Endodermal cell (in vitro differentiated cells): ENCODE results near the gene GLRA2. TPM values are rescaled to one million over a fixed set of nuclear protein-coding genes. Genes with fewer than 3 reads are reported as not detected.

Source experiments
- DNase-seq: peaks from one replicate; pipeline ENCODE4 v3.0.0-alpha.2; 2017
- H3K27ac ChIP-seq: 2 replicates; pipeline ENCODE4 v1.5.1; 2013; ENCODE audit warnings: mild to moderate bottlenecking, low read depth, low read length, moderate library complexity
- H3K27me3 ChIP-seq: 2 replicates; pipeline ENCODE4 v1.6.1; 2013; ENCODE audit warnings: mild to moderate bottlenecking, low read length, moderate library complexity; ENCODE audit not compliant: insufficient read depth, control insufficient read depth, poor library complexity, severe bottlenecking
- H3K36me3 ChIP-seq: 2 replicates; pipeline ENCODE4 v1.7.0; 2013; ENCODE audit warnings: mild to moderate bottlenecking, low read length, moderate library complexity; ENCODE audit not compliant: control insufficient read depth, insufficient read depth
- H3K4me1 ChIP-seq: one replicate; pipeline ENCODE4 v1.7.0; 2013; ENCODE audit warnings: low read length; ENCODE audit not compliant: control insufficient read depth, insufficient read depth
- H3K4me3 ChIP-seq: 2 replicates; pipeline ENCODE4 v1.5.1; 2013; ENCODE audit warnings: mild to moderate bottlenecking, low read length, moderate library complexity
- H3K9ac ChIP-seq: 2 replicates; pipeline ENCODE4 v1.6.1; 2013; ENCODE audit warnings: mild to moderate bottlenecking, low read length, moderate library complexity; ENCODE audit not compliant: poor library complexity, severe bottlenecking; ENCODE audit errors: extremely low read depth
- H3K9me3 ChIP-seq: 2 replicates; pipeline ENCODE4 v1.6.1; 2013; ENCODE audit warnings: mild to moderate bottlenecking, low read length, moderate library complexity; ENCODE audit not compliant: control insufficient read depth
- H3K27ac Mint-ChIP-seq: 2 replicates; pipeline ENCODE4 v1.8.0; 2020; ENCODE audit warnings: mixed read lengths
- H3K27me3 Mint-ChIP-seq: 2 replicates; pipeline ENCODE4 v1.8.0; 2021; ENCODE audit warnings: mild to moderate bottlenecking, mixed read lengths; ENCODE audit not compliant: insufficient read depth
- H3K36me3 Mint-ChIP-seq: 2 replicates; pipeline ENCODE4 v1.8.0; 2020; ENCODE audit warnings: low read depth, mixed read lengths
- H3K4me1 Mint-ChIP-seq: 2 replicates; pipeline ENCODE4 v1.8.0; 2020; ENCODE audit warnings: mixed read lengths
- H3K4me3 Mint-ChIP-seq: 2 replicates; pipeline ENCODE4 v1.8.0; 2020; ENCODE audit warnings: mild to moderate bottlenecking, moderate library complexity, mixed read lengths
- H3K9me3 Mint-ChIP-seq: 2 replicates; pipeline ENCODE4 v1.8.0; 2020; ENCODE audit warnings: mild to moderate bottlenecking, mixed read lengths
- WGBS, 2 experiments: methylation state at CpG; one replicate each; pipeline versions ENCODE4 v1.1.5 to v1.1.7; 2013; ENCODE audit warnings: missing lambda C conversion rate in 2 of 2, mixed read lengths in 1 of 2; ENCODE audit not compliant: insufficient coverage in 1 of 2, insufficient read length in 1 of 2; 5-methylcytosine and 5-hydroxymethylcytosine counted together
- long read RNA-seq, 4 experiments: library from polyadenylated mRNA in 2 of 4; library from RNA in 1 of 4; library from capped mRNA in 1 of 4; stranded (forward) in 3 of 4; unstranded in 1 of 4; transcript quantifications; one replicate each; pipeline ENCODE4 v2.0.0, GENCODE V29; 2020 to 2021; ENCODE audit warnings: inconsistent platforms in 1 of 4
- polyA plus RNA-seq, 2 experiments: library from polyadenylated mRNA; stranded (reverse); fragments of 50-300 nt; gene quantifications; one replicate each; pipeline ENCODE4 v1.2.3, GENCODE V29; 2013
- total RNA-seq, 2 donors: library from RNA; stranded (reverse); fragmentation: NEBNext Ultra II Directional in 1 of 2; extraction: Animal tissue kit (Norgen Biotek cat#: 25700) in 1 of 2; gene quantifications; 2 replicates in 1 of 2; 3 replicates in 1 of 2; pipeline ENCODE4 v1.2.1, GENCODE V29; 2021
- TF ChIP-seq, protein P1 (sequence below): fragments of 200-600 bp; sonication (generic); conservative IDR thresholded peaks from 2 replicates; pipeline ENCODE4 v1.5.0; 2021; ENCODE audit warnings: antibody characterized with exemption, mild to moderate bottlenecking

The GLRA2 gene
- not detected for total RNA-seq
- polyA plus RNA-seq (2013, experiment 1 of 2): 0.46 TPM
- polyA plus RNA-seq (2013, experiment 2 of 2): 0.29 TPM
- long read RNA-seq, experiment 1: 0 reads
- long read RNA-seq, experiment 2, partial matches to known transcripts: 0 of 1 reads
- long read RNA-seq, experiment 2, other reads (novel, unspliced or antisense): 1 of 1 reads
- long read RNA-seq, experiment 3: 0 reads
- long read RNA-seq, experiment 4: 0 reads

DNA sequence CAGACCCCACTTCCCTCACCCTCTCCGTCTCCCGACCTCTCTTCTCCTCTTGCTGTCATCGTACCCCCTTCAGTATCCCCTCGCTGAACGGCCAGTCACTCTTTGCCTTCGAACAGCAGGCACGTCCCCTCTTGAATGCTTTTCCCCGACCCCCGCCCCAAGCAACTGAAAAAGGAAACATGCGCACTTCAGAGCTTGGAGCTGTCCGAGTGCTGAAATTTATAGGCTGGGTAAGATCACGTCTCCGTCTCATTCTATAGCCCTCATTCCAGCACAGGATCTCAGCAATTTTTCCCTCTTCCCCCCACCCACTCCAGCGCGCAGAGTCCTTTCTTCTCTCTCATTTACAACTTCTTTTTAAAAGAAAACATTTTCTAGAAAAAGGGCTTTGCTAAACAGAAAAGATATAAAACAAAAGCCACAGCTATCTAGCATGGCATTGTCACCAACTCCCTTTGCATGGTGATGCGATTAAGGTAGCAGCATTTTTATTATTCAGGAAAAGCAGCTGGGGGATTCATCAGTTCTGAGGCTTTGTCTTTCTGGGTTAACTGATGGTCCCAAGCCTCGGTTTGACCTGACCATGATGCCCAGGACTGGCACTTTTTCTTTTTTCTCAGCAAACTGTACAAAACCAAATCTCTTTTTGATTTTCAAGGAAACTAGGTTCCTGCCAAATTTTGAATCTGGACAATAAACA, at the start of gene GLRA2:
TSS of gene GLRA2 (plus strand) at position 247 of the 700 bp plus-strand sequence. CDS start 522 bp downstream, outside the sequence.
- Histone ChIP-seq H3K4me1 (no peaks in the 10 kb centered on the region), H3K9me3 (no peaks in the 10 kb centered on the region), H3K36me3 (no peaks in the 10 kb centered on the region), H3K27me3 (no peaks in the 10 kb centered on the region), H3K27ac (no peak within 1 kb of the TSS), H3K9ac (no peak within 1 kb of the TSS), H3K4me3 (peak within 1 kb of the TSS; percentile 71)
- H3K27me3 Mint-ChIP-seq: peaks cover 1% of the 10 kb centered on the region
- H3K9me3 Mint-ChIP-seq: peaks cover 18% of the 10 kb centered on the region
- H3K4me1 Mint-ChIP-seq: no peaks in the 10 kb centered on the region
- DNase-seq: peak; percentile 74
- peak within 1 kb of the TSS; percentile 55 for H3K4me3 Mint-ChIP-seq
- TF ChIP-seq, protein P1, sequence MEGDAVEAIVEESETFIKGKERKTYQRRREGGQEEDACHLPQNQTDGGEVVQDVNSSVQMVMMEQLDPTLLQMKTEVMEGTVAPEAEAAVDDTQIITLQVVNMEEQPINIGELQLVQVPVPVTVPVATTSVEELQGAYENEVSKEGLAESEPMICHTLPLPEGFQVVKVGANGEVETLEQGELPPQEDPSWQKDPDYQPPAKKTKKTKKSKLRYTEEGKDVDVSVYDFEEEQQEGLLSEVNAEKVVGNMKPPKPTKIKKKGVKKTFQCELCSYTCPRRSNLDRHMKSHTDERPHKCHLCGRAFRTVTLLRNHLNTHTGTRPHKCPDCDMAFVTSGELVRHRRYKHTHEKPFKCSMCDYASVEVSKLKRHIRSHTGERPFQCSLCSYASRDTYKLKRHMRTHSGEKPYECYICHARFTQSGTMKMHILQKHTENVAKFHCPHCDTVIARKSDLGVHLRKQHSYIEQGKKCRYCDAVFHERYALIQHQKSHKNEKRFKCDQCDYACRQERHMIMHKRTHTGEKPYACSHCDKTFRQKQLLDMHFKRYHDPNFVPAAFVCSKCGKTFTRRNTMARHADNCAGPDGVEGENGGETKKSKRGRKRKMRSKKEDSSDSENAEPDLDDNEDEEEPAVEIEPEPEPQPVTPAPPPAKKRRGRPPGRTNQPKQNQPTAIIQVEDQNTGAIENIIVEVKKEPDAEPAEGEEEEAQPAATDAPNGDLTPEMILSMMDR: no peak
- no peak within 1 kb of the TSS for H3K27ac Mint-ChIP-seq
- H3K36me3 Mint-ChIP-seq: no peaks in the 10 kb centered on the region
- WGBS, 2 experiments: 7% methylated on average over 2 to 17 of the region's 17 CpGs

- Mint-ChIP-seq H3K4me3 (no peak overlapping the region), H3K9me3 (peaks cover 13% of the 10 kb centered on the region), H3K36me3 (no peaks in the 10 kb centered on the region), H3K4me1 (no peaks in the 10 kb centered on the region), H3K27ac (no peak overlapping the region), H3K27me3 (no peaks in the 10 kb centered on the region)
- DNase-seq: no peak
- Histone ChIP-seq H3K27me3 (no peaks in the 10 kb centered on the region), H3K4me1 (no peaks in the 10 kb centered on the region), H3K9ac (no peak overlapping the region), H3K4me3 (no peak overlapping the region), H3K36me3 (no peaks in the 10 kb centered on the region), H3K27ac (no peak overlapping the region), H3K9me3 (no peaks in the 10 kb centered on the region)
- WGBS, 2 experiments: 93% methylated on average over 8 of the region's 8 CpGs; no CpG with 5 or more reads in 1 of the 2 experiments
- TF ChIP-seq, protein P1: no peak
These were observed 39.9 kb upstream of the GLRA2 start for GRCh38 chrX:14489437-14489836.

DNA sequence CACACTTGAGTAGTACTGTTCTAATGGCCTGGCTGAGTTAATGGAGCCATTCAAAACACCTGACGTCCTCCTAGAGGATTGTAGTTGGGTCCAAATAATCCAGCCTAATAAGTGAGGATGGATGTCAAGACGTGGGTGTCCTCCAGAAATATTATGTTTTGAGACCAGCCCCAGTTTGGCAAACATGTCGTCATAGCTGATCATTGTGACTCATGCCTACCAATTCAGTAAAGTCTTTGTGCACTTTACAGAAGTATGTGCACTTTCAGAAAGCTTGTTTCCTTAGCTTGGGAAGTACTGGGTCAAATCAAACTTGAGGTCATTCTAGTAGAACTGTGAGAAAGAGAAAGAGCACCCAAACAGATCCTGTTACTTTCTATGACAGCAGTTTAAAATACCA, 37.6 kb upstream of the GLRA2 start:
- TF ChIP-seq, protein P1: no peak
- H3K27me3 Mint-ChIP-seq: no peaks in the 10 kb centered on the region

More for the DNA sequence above, 37.6 kb upstream of the GLRA2 start:
- Histone ChIP-seq H3K9ac (no peak overlapping the region), H3K9me3 (no peaks in the 10 kb centered on the region), H3K4me1 (no peaks in the 10 kb centered on the region), H3K36me3 (no peaks in the 10 kb centered on the region), H3K4me3 (no peak overlapping the region), H3K27ac (no peak overlapping the region), H3K27me3 (no peaks in the 10 kb centered on the region)
- Mint-ChIP-seq H3K9me3 (peaks cover 17% of the 10 kb centered on the region), H3K4me1 (no peaks in the 10 kb centered on the region), H3K4me3 (no peak overlapping the region), H3K36me3 (no peaks in the 10 kb centered on the region), H3K27ac (no peak overlapping the region)
- 85 to 96% methylated on average over 3 of the region's 3 CpGs for WGBS, 2 experiments
- DNase-seq: no peak
